Hematopoietic multipotent progenitor cell treated with erythropoietin and hydrocortisone succinate and interleukin-3 and kit ligand, for 15 days (in vitro differentiated cells): ENCODE measurements around the gene PTHLH.

Experiments used
- DNase-seq: peaks from one replicate; pipeline ENCODE4 v3.0.0-alpha.2; 2015; ENCODE audit warnings: low spot score

The PTHLH gene

DNA sequence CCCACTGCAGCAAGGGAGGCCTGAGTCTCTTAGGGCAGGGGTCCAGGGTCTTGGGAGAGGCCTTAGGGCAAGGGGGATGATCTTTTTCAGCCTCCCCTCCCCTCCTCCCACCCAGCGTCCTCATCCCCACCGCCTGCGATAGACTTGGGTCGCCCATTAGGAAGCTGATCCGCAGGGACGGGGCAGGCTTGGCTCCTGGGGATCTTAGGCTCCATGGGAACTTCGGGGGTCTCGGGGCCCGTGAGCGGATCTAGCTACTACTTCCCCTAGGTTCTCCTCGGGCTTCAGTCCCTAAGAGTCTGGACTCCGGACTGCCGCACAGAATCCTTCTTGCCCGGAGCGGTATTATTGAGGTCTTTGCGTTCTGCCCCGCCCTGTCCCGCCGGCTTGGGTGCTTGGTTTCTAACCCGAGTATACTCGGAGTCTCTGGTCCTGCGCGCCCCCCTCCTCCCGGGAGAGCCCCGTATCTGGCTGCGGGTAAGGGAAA, 2.2 kb upstream of the PTHLH start:
- no peak for DNase-seq

DNA sequence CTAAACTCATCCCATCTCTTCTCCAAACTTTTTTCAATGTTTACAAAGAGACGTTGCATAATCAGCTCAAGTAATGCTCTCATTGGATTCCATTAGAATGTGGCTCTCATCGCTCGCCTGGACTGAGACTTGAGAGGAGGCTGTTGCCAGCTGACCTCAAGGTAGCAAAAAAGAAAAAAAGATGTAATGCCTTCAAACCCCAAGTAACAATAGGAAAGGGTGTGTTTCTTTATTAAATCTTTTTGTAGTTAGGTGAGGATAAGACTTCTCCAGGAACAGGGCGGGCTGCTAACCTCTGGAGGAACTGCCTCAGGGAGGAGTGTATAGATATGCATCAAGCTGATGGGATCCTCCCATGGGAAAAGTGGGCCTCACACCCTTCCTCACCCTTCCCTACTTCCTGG, 956 bp upstream of the PTHLH start:
- DNase-seq = no peak

DNA sequence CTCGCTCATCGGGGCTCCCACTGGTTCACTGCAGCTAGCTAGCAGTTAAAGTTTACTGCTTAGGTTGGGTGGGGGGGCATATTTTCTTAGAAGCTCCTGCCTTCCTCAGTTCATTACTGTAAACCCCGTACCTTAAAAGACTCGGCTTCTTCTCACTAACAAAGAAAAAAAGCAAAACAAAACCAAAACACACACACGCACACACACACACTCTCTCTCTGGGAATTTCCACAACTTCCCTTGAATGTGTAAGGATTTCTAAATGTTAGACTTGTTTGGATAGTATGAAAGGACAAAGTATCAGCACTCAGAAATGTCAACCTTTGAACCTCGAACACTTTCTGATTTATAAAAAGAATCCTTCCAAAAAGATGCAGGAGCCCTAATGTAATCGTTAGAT, 927 bp downstream of the PTHLH start:
- DNase-seq = no peak

DNA sequence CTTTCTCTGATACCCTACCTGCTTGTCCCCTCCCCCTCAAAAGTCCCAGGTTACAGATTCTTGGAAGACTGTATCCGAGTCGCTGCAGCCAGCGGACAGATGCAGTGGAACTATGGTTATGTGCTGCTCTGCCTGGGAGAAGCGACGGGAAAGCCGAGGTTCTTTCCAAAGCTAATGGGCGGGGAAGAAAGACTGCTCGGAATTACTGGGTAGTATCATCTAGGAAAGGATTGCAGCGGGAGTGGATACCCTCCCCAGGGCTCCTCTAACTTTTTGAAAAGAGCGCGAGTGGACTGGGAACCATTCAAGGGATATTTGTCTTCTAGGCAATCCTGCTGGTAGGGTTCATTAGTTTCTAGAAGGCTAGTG, 1.4 kb downstream of the PTHLH start:
- DNase-seq = no peak

DNA sequence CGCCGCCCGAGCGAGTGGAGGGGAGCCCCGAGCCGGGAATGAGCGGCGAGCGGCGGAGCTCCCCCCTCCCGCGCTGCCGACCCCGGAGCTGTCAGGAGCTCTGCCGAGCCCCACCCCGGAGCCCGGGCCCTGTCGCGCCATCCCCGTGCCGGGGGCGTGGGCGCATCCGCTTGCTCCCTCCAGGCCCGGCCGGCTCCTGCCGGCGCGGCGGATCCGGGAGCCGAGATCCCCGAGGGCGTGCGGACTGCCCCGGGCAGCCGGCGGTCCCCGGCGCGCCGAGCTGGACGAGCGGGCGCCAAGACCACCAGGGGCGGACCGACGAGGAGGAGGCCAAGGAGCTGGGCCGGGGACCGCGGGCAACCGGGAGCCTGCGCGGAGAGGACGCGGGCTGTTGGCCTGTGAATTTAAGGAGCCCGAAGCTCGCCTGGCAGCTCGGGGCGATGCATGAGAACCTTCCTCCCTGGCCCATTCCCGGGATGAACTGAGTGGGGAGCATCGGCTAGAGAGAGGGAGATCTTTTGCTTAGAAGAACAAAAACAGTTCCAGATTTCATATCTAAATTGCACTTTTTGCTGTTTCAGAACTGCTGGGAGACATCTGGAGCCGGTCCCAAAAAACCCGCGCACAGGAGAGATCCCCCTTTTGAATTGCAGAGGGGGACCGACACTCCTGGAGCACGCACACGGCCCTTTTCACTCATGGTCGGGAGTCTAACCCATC, 2.0 kb downstream of the PTHLH start:
- no peak for DNase-seq

DNA sequence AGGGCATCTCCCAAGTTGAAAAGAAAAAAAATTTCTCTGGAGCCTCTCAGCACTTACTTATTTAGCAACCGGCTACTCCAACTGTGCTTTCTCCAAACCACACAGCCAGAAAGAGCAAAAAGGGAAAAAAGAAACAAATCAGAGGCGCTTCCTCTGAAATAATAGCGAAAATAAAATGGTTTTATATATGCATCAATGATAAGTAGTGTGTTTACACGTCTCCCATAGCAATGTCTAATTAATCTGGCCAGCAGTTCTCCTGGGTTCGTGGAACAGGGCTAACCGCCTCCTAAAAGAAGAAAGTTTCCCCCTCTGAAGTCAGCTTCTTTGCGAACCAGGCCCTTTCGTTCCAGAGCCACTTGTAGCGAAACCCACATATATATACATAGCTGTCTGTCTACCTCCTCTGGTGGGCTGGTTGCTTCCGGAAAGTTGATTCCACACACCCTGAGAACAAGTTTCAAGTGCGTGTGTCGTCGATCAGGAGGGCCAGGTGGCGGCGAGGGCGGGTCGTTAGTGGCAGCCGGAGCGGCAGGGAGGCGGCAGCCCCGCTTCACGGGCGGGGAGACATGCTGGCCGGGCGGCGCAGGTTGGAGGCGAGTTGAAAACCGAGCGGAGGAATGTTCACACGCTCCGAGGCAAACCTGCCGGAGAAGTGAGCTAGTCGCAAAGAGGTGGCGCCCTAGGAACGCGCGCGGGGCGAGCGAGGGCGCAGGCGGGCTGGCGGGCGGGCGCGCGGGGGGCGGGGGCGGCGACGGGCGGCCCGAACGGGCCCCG, 2.7 kb downstream of the PTHLH start:
- DNase-seq = no peak

DNA sequence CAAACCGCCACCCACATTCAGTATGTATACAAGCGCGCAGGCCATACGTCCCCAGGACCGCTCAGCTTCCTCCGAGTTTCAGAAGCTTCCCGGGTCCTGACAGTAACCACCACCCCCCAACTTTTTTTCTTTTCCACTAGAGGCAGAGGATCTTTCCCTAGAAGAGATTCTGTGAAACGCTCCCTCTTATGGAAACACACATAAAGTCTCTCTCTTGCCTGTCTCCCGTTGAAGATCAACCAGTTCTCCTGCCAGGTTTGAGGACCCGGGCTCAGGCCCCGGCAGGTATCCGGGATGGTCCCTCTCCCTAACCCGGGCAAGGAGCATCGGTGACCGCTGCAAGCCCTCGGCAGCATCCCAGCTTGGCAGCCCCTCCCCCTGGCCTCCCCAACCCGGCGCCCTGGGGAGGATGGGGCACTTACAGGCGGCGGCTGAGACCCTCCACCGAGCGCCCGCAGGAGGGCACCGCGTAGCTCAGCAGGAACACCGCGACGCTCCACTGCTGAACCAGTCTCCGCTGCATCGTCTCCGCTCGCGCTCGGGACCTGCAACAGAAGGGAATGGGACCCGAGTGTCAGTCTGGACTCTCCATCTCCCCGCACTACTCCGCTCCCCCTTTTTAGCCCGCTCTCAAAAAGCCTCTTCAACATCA, 3.4 kb downstream of the PTHLH start:
- no peak for DNase-seq

DNA sequence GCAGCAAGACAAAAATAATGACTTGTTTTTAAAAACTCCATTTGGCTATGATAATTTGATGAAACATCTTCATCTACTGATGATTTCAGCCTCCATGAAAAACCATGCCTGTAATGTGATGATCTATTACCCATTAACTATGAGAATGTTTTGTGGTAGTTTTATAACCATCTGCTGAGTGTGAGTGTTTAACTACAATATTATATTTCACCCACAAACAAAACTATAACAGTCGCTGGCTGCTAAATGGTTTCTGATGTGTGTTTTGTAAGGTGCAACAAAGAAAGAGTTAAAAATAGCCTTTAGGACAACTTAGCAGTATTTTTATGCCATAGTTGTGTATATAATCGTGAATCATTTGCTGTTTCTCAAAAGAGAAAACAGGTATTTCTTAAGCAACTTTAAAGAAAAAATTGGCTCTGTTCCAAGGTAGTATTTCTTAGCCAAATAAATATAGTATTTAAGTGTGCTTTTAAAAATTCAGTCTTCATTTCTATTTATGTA, 4.9 kb downstream of the PTHLH start:
- DNase-seq = no peak

DNA sequence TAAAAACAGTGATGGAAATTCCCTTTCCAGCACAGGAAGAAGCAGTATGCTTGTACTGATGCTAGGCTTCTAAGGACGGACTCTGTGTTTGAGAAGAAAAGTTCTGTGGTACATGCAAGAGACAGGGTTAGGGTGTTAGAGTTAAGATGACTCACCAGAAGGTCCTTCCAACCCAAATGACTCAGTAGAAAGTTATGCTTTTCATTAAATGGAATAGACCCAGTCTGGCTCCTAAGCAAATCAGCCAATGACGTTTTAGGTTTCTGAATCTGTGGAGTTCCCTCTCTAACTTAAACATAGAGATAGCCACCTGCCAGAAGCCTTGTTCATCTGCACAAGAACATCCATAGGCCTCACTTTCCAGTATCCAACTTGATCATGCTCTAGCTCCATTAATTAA, 5.7 kb downstream of the PTHLH start:
- DNase-seq = no peak

DNA sequence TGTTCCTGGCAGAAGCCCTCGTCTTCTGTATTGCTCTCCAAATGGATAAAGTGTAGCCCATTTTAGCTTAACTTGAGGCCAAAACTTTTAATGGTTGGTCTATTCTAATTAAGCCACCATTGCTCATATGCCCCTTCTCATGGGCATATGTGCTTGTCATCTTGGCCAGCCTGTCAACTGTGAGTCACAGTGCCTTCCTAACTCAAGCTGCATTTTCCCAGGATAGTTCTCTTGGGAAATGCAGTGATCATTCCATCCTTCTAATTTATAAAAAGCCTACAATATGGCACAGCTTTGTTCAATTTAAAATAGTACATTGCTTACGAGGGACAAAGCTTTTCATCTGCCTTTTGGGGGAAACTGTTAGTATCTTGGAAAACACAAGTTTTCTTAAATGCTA, 6.6 kb downstream of the PTHLH start:
- no peak for DNase-seq

DNA sequence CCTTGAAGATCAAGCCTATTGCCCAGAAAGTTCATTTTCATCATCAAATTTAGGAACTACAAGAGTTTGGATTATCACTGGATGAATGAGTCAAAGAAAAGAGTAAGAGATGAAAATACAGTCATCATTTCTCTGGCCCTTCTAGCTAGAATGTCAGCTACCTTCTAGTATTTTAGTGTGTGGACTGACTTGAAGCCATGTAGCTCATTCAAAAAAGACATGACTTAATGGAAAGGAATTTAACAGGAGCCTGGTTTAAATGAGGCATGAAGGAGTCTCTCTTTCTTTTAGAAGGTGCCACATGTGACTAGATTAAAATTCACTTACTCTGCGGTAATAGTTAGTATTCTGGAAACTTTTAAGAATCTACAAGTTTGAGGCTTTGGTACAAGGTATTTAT, 7.1 kb downstream of the PTHLH start:
- no peak for DNase-seq

DNA sequence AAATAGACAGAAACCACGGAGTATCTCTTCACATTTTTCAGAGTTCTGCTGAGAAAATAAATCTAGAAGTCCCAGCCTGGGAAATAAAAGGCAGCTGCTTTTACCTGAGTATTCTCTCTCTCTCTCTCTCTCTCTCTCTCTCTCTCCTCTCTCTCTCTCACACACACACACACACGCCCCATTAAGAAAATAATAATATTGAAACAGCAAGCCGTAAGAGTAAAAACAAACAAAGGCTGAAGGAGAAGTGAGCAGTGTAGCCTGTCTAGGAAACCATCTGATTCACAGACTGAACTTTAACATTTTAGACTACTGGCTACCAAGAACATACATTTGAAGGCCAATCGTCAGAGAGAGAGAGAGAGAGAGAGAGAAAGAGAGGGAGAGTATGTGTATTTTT, 8.4 kb downstream of the PTHLH start:
- no peak for DNase-seq

DNA sequence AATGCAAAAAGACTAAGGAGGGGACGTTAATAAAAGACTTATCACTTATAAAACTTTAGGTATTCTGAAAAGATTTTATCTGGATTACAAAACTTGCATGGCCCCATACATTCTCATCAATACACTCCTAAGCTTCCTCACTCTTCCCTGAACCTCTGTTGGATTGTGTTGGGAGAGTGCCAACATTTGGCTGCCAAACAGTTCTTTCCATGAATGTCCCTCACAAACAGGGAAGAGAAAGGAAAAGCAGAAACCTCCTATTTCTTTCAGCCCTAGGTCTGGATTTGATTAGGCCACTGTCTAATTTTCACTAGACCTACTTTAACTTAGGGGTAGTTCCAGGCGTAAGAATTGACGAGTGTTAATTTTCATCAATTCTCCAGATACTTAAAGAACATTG, 11.7 kb downstream of the PTHLH start:
- DNase-seq = no peak

DNA sequence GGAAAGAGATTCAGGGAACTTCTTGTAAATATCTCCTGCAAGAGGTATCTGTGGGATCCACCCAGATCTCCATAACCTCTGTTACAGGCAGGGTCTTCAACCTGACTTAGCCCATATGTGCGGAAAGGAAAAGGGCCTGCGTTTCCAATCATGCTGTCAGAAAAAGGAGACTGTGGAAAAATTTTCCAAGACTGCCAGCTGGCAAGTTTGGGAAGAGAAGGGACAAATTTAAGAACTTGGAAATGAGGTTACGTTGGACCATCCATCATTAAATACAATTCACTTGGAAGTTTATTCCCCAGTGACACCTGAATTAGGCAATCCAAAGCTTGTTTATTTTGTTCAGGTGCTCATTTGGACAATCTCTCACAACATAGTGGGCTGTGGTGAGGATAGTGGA, 13.9 kb downstream of the PTHLH start:
- no peak for DNase-seq

DNA sequence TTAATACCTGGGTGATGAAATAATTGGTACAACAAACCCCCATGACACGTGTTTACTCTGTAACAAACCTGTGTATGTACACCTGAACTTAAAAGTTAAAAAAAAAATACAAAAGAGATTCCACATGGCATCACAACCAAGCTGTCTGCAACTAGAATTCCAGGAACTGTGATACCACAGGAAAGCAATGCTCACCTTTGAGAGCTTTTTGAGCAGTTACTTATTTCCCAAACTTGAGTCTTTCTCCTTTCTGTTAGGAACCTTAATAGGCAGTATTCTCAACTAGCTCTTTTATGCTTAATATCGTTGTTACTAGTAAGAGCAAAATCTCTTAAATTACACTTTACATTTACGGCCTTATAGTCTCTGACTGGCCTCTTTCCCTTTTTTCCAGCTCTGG, 15.2 kb downstream of the PTHLH start:
- no peak for DNase-seq

DNA sequence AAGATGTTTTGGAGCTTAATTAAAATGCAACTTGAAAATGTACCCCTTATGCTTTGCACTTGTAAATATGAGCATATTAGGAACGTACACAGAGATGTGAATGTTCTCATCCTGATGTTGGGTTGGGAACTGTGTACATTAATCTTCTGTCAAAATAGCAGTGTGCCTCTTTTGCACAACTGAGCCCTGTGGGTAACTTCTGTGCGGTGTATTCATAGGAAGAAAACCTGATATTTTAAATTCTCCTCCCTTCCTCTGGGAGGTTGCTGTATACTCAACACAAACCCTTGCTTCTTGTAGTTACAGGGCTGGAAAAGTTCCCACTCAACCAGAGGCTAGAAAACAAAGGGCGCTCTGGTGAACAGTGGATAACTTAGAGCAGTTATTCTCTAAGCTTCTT, 18.7 kb downstream of the PTHLH start:
- no peak for DNase-seq

DNA sequence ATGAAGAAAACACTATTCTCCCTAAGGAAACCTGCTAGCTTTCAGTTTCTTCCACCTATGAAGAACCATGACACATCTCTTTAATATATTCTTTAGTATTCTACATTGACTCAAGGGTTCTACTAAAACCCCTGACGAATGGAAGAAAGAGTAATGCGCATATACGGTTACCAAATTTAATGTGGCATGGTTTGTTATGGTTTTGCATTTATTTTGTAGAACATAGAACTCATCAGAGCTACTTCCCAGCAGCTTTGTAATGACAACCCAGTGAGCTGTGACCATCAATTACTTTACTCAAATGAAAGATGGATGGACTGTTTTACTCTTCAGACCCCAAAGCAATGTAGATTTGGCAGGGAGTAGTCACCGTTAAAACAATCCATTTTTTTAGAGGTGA, 19.2 kb downstream of the PTHLH start:
- no peak for DNase-seq

DNA sequence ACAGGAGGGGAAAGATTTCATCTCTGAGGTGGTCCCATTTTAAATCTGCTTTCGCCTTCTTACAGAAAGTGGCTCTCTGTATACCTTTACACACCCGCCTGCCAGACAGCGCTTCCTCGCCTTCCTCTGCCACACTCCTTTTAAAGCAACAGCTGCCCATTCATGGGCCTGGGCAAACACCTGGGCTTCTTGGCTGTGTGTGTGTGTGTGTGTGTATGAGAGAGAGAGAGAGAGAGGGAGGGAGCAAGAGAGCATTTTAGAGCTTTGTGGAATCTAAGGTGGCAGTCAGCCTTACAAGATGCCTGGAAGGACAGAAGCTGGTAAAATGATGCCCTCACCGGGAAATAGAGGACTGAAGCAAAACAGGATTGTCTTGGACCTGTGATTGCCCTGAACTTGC, 20.0 kb downstream of the PTHLH start:
- DNase-seq = no peak

DNA sequence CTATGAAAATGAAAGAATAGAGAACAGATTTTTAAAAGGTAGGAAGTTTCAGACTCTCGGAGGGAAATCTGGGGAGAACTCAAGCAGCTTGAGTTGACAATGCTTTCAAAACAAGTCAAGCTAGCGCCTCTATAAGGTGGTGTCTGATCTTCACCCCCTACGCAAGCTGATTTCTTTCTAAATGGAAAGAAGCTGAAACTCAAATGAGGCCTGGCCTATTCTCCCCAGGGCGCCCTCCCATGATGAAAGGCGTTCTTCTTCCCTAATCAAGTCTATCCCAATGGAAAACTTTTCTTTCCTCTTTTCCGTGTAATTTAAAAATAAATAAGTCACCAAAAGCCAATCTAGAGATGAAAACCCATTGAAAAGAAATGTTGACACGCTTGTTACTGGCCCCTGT, 20.6 kb downstream of the PTHLH start:
- DNase-seq = no peak

DNA sequence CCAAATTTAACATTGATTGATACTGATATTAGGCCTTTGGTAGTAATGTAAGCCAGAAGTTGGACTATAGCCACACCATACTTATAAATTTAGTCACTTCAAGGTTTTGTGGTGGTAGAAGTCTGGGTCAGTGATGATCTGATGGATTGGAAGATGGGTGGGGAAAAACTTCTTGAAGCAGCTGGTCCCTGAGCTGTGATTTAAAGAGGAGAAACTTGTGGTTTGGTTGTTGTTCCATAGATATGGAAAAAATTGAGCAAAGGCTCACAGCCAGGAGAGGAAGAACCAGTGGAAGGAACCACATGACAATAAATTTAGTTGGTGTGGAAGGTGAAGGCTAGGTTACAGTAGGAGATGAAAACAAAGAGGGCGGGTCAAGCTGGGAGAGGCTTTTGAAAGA, 26.1 kb downstream of the PTHLH start:
- no peak for DNase-seq

DNA sequence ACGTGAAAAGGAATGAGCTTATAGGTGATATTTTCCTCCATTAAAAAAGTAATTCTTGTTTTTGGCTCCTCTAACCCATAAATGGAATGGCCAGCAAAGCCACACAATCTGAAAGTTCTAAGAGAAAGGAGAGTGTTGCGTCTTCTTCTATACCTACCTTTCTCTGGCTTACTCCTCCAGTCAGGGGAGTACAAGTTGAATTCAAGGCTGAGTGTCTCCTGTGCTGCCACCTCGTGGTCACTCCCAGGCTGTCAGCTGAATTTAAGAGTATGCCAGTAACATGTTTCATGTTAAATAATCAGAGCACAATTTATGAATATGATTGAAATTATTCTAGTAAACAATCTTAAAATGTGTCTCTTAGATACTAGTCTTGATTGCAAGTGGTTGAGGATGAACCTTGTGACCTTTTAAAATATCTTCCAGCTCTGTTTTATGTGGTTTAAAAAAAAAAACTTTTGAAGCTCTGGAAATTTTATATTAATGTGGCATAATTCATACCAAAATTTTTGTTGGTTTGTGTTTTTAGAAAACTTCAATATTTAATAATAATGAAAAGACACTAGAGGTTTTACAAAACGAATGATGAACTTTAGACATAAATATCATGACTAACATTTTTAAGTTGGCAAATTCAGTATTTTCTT, 31.7 kb downstream of the PTHLH start:
- DNase-seq = peak; percentile 38

DNA sequence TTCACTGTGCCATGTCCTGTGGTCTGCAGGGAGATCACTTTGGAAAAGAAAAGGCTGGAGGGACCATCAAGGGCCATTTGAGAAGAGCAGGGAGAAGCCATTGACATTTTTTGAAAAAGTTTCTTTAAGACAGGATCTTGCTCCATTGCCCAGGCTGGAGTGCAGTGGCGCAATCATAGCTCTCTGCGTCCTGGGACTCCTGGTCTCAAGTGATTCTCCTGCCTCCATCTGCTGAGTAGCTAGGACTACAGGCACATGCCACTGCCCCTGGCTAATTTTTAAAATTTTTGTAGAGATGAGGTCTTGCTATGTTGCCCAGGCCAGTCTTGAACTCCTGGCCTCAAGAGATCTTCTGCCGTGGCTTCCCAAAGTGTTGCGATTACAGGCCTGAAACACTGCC, 32.3 kb downstream of the PTHLH start:
- no peak for DNase-seq

DNA sequence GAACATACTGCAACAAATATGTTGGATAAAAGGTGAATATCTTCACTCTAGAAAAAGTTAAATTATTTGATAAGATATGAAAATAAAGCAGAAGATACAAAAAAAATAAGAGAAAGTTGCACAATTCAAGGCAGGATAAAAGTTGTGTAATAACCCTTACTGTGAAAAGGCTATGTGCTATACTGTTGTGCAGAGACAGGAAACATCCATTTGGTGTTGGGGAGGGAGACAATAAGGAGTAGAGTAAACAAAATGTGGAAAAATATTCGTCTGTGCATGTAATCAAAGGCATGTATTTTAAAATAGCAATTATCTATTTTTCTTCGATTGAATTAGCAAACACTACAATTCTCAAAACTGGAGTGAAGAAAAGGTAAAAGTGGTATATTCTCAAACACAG, 34.8 kb downstream of the PTHLH start:
- no peak for DNase-seq
